Kidney epithelial cell (primary cell): Measurements from ENCODE around the gene VSTM1. TPM values are rescaled to one million over a fixed set of nuclear protein-coding genes. Genes with fewer than 3 reads are reported as not detected.

Experiments
- DNase-seq: peaks from one replicate; pipeline ENCODE4 v3.0.0-alpha.2; 2010; ENCODE audit warnings: low read depth
- H3K27me3 ChIP-seq: 2 replicates; pipeline ENCODE4 v1.6.0; 2011; ENCODE audit warnings: low read length; ENCODE audit not compliant: control insufficient read depth, insufficient read depth
- H3K36me3 ChIP-seq: 2 replicates; pipeline ENCODE4 v1.5.1; 2011; ENCODE audit warnings: low read length; ENCODE audit not compliant: control insufficient read depth, insufficient read depth
- H3K4me3 ChIP-seq: 2 replicates; pipeline ENCODE4 v1.5.1; 2011; ENCODE audit warnings: low read depth, mild to moderate bottlenecking, control low read depth, low read length
- CTCF ChIP-seq: IDR thresholded peaks from 2 replicates; pipeline ENCODE4 v1.5.1; 2011; ENCODE audit warnings: mild to moderate bottlenecking, moderate library complexity, low read length, control low read depth, inconsistent platforms; ENCODE audit not compliant: insufficient read depth, poor library complexity, severe bottlenecking
- total RNA-seq: library from RNA; depleted of rRNA; stranded (reverse); fragments of >200 nt; gene quantifications from 2 replicates; pipeline ENCODE4 v1.2.3, GENCODE V29; 2015

The VSTM1 gene
- total RNA-seq, 1 donor from 2014 or later = not detected

DNA sequence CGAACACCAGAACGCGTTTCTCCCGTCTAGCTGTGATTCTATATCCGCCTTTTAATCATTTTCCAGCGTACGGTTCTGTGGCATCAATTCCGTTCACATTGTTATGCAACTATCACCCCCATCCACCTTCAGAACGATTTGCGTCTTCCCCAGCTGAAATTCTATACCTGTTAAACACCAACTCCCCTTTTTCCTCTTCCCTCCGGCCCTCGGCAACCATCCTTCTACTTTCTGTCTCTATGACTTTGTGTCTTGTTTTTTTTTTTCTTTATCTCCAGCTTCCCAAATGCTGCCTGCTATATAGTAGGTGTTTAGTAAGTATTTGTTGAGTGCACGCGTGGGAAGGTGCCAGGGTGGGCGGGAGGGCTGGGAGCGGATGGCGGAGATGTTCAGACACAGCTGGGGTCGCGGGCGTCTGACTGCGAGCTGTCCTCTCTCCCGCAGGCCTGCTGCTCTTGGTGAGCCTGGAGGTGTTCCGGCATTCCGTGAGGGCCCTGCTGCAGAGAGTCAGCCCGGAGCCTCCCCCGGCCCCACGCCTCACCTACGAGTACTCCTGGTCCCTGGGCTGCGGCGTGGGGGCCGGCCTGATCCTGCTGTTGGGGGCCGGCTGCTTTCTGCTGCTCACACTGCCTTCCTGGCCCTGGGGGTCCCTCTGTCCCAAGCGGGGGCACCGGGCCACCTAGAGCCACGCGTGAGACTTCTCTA lies 52.0 kb downstream of the VSTM1 start:
- Histone ChIP-seq H3K27me3 (peaks cover 4% of the 10 kb centered on the region), H3K4me3 (no peak overlapping the region), H3K36me3 (no peaks in the 10 kb centered on the region)
- no peak for TF ChIP-seq CTCF
- no peak for DNase-seq

DNA sequence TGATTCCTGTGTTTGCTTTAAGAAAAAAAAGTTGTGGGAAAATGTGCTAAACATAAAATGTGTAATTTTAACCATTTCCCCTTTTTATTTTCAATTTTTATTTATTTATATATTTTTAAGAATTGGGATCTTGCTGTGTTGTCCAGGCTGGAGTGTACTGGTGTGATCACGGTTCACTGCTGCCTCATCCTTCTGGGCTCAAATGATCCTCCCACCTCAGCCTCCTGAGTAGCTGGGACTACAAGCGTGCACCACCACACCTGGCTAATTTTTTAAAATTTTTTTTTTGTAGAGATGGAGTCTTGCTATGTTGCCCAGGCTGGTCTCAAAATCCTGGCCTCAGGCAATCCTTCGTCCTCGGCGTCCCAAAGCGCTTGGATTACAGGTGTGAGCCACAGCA lies 53.2 kb downstream of the VSTM1 start:
- DNase-seq = no peak
- H3K4me3 ChIP-seq = no peak overlapping the region
- no peaks in the 10 kb centered on the region for H3K36me3 ChIP-seq
- TF ChIP-seq CTCF = no peak
- H3K27me3 ChIP-seq = peaks cover 4% of the 10 kb centered on the region

DNA sequence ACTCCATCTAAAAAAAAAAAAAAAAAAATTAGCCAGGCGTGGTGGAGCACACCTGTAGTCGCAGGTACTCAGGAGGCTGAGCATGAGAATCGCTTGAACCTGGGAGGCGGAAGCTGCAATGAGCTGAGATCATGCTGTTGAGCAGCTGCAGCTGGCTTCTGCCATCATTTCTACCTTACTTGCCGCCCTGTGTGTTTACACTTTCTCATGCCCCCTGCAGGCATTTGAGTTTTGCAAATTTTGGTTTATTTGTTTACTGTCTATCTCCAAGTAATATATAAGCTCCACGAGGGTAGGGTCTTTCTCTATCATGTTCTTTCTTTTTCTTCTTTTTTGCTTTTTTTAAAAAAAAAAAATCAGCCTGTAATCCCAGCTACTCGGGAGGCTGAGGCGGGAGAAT lies 54.3 kb downstream of the VSTM1 start:
- H3K36me3 ChIP-seq = no peaks in the 10 kb centered on the region
- no peak overlapping the region for H3K4me3 ChIP-seq
- TF ChIP-seq CTCF = no peak
- H3K27me3 ChIP-seq = peaks cover 4% of the 10 kb centered on the region
- DNase-seq = no peak

DNA sequence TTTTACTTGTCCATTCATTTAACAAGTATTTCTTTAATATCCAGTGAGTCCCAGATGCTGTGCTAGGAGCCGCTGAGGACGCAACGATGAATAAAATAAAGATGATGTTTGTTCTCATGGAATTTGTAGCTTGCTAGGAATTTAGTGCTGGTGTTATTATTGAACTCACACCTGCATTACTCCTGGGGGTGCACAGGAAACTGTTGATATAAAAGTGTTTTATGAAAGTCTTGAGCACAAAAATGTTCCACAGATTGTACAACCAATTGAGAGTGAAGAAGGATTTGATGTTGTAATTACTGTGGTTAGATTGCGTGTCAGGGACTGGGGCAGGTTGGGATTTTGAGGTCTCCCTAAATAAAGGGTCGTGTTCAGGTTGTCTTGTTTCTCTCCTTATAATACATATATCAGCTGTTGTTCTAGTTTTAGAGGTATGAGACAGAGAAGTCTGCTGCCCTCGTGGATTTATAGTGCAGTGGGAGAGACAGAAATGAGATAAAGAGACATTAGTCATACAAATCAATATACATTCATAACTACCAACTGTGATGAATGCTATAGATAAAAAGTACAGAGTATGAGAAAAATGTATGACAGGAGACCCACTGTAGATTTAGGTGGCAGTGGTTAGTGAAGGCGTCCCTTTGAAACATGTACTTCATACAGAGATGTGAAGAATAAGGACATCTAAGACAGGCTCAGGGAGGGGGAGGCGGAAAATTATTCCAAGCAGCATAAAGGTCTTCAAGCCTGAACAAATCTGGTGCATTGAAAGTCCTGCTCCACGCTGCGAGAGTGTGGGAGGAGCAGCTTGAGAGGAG lies 61.0 kb downstream of the VSTM1 start:
- no peaks in the 10 kb centered on the region for H3K27me3 ChIP-seq
- no peak for DNase-seq
- H3K4me3 ChIP-seq = no peak overlapping the region
- H3K36me3 ChIP-seq = no peaks in the 10 kb centered on the region
- no peak for TF ChIP-seq CTCF

DNA sequence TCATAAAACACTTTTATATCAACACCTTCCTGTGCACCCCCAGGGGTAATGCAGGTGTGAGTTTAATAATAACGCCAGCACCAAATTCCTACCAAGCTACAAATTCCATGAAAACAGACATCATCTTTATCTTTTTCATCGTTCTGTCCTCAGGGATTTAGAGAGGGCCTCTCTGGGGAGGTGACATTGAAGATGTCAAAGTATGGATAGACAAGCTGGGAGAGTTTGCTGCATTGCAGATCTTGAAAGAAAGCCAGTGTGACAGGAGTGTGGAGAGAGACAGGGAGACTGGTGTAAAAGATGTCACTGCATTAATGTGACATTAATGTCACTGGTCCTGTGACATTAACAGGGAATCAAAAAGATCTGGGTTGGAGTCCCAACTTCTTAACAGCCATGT lies 62.2 kb downstream of the VSTM1 start:
- TF ChIP-seq CTCF = no peak
- Histone ChIP-seq H3K36me3 (no peaks in the 10 kb centered on the region), H3K27me3 (no peaks in the 10 kb centered on the region), H3K4me3 (no peak overlapping the region)
- DNase-seq = no peak
